ENCODE measurements around the gene GPC3.

Gene GPC3

GRCh38 chrX:134013092-134013497, 27.7 kb upstream of the GPC3 start (continued):
- no peak for TF ChIP-seq AEBP2 (tag by site-specific recombination; IDR thresholded peaks at IDR 0.05; ENCODE audit: borderline replicate concordance)
- TF ChIP-seq ZNF169 (tag by site-specific recombination; IDR thresholded peaks at IDR 0.05) = no peak
- no peak; the same call in 1 of the 2 replicates for TF ChIP-seq KLF8 (tag by site-specific recombination; IDR thresholded peaks at IDR 0.05)
- TF ChIP-seq CTCF (tag by site-specific recombination; IDR thresholded peaks at IDR 0.05) = no peak
- TF ChIP-seq BCL11A (tag by site-specific recombination; IDR thresholded peaks at IDR 0.05; ENCODE audit: low read depth) = peak; percentile 27; the same call in 1 of the 2 replicates
- TF ChIP-seq ZNF24 (tag by site-specific recombination; IDR thresholded peaks at IDR 0.05) = peak; percentile 60; the same call in 1 of the 2 replicates
- TF ChIP-seq ZSCAN30 (tag by site-specific recombination; IDR thresholded peaks at IDR 0.05) = 0 out of 2 replicates have a peak, but pooled peaks have one; percentile 8
- TF ChIP-seq ZNF391 (tag by site-specific recombination; IDR thresholded peaks at IDR 0.05; ENCODE audit: borderline replicate concordance, low read depth) = 0 out of 2 replicates have a peak, but pooled peaks have one; percentile 73
- peak; percentile 48 for TF ChIP-seq PRDM10 (tag by site-specific recombination; IDR thresholded peaks at IDR 0.05)
- TF ChIP-seq IKZF3 (tag by site-specific recombination; IDR thresholded peaks at IDR 0.05) = peak; percentile 82
- TF ChIP-seq OSR2 (tag by site-specific recombination; IDR thresholded peaks at IDR 0.05) = peak; percentile 68
- 0 out of 2 replicates have a peak, but pooled peaks have one; percentile 11 for TF ChIP-seq ZNF501 (tag by site-specific recombination; IDR thresholded peaks at IDR 0.05)
- no peak for TF ChIP-seq ZNF211 (tag by site-specific recombination; IDR thresholded peaks at IDR 0.05; ENCODE audit: low read depth)
- TF ChIP-seq ZNF623 (tag by site-specific recombination; IDR thresholded peaks at IDR 0.05) = no peak
- TF ChIP-seq ZNF366 (tag by site-specific recombination; conservative IDR thresholded peaks at IDR 0.05) = peak; percentile 74
- peak; percentile 60; the same call in 1 of the 2 replicates for TF ChIP-seq OVOL3 (tag by site-specific recombination; IDR thresholded peaks at IDR 0.05)
- no peak for TF ChIP-seq ZFP41 (tag by site-specific recombination; IDR thresholded peaks at IDR 0.05; ENCODE audit: borderline replicate concordance)
- no peak for TF ChIP-seq ZNF2 (tag by site-specific recombination; IDR thresholded peaks at IDR 0.05)
- peak; percentile 59; the same call in 1 of the 2 replicates for TF ChIP-seq BCL11B (tag by site-specific recombination; IDR thresholded peaks at IDR 0.05; ENCODE audit: low read depth)
- no peak for TF ChIP-seq ZNF121 (tag by site-specific recombination; IDR thresholded peaks at IDR 0.05)
- peak; percentile 87; the same call in 1 of the 2 replicates for TF ChIP-seq TSHZ1 (tag by site-specific recombination; IDR thresholded peaks at IDR 0.05; ENCODE audit: borderline replicate concordance)
- TF ChIP-seq HIC1 (tag by site-specific recombination; IDR thresholded peaks at IDR 0.05) = peak; percentile 48; the same call in 1 of the 2 replicates
- TF ChIP-seq MYNN (tag by site-specific recombination; IDR thresholded peaks at IDR 0.05; ENCODE audit: borderline replicate concordance) = no peak

Data from HEK293 (cell line).